Panc1 (cell line): ENCODE measurements around the gene ITGB5. TPM values are rescaled to one million over a fixed set of nuclear protein-coding genes. Genes with fewer than 3 reads are reported as not detected.

Source experiments
- ATAC-seq: fragments of 200-7000 bp; cut with Tn5 transposase; 2 replicates; pipeline ENCODE4 v1.9.1; 2020; ENCODE audit warnings: mild to moderate bottlenecking, moderate library complexity
- BruUV-seq: library from RNA; stranded (reverse); fragments of 400-500 nt; replicated peaks from 2 replicates; lab custom pipeline; 2021; lab: Mats Ljungman, UMichigan
- CTCF ChIA-PET: fragments of 300-600 bp; sonication (Branson Sonifier 250); formaldehyde crosslinking; loops from one replicate; lab custom pipeline; 2022; ENCODE audit warnings: antibody characterized with exemption; lab: Charles Lee
- POLR2A ChIA-PET: fragments of 300-600 bp; sonication (Branson Sonifier 250); formaldehyde crosslinking; loops from one replicate; lab custom pipeline; 2022; ENCODE audit warnings: antibody characterized with exemption; lab: Charles Lee
- DNase-seq: peaks from one replicate; pipeline ENCODE4 v3.0.0-alpha.2; 2010; ENCODE audit warnings: low read depth, low spot score
- H3K27ac ChIP-seq: 2 replicates; pipeline ENCODE4 v1.5.1; 2011; ENCODE audit warnings: mild to moderate bottlenecking, low read length, inconsistent platforms
- H3K27me3 ChIP-seq: fragments of 200-500 bp; sonication (Bioruptor generic); 2 replicates; pipeline ENCODE4 v1.6.0; 2014; ENCODE audit warnings: low read length, inconsistent platforms; ENCODE audit not compliant: control insufficient read depth, insufficient read depth
- H3K36me3 ChIP-seq: fragments of 200-500 bp; sonication (Bioruptor generic); 2 replicates; pipeline ENCODE4 v1.5.1; 2014; ENCODE audit warnings: inconsistent platforms, mild to moderate bottlenecking, low read length, moderate library complexity; ENCODE audit not compliant: control insufficient read depth, insufficient read depth
- H3K4me1 ChIP-seq: 2 replicates; pipeline ENCODE4 v1.5.1; 2011; ENCODE audit warnings: inconsistent platforms, mild to moderate bottlenecking, low read length, moderate library complexity; ENCODE audit not compliant: control insufficient read depth, insufficient read depth
- H3K4me3 ChIP-seq, 2 experiments: 2 replicates each; pipeline ENCODE4 v1.5.1; 2011 to 2012; ENCODE audit warnings: low read depth in 2 of 2, low read length in 2 of 2, mild to moderate bottlenecking in 2 of 2, inconsistent platforms in 1 of 2, moderate library complexity in 1 of 2
- H3K9me3 ChIP-seq: fragments of 200-500 bp; sonication (Bioruptor generic); 2 replicates; pipeline ENCODE4 v1.5.1; 2014; ENCODE audit warnings: low read depth, mild to moderate bottlenecking, inconsistent platforms, low read length, moderate library complexity; ENCODE audit not compliant: control insufficient read depth, insufficient read depth
- CTCF ChIP-seq: fragments of 450-650 bp; IDR thresholded peaks from 2 replicates; pipeline ENCODE4 v1.5.1; 2017; ENCODE audit warnings: mild to moderate bottlenecking
- POLR2AphosphoS5 ChIP-seq: IDR thresholded peaks from 2 replicates; pipeline ENCODE4 v1.6.1; 2012; ENCODE audit warnings: mild to moderate bottlenecking, low read depth, low read length, moderate library complexity
- REST ChIP-seq, 2 experiments: IDR thresholded peaks; 2 replicates each; pipeline ENCODE4 v1.6.1; 2011 to 2012; ENCODE audit warnings: low read depth in 2 of 2, control low read depth in 1 of 2, low read length in 1 of 2, mild to moderate bottlenecking in 1 of 2, moderate library complexity in 1 of 2; ENCODE audit not compliant: insufficient read depth in 1 of 2
- SIN3A ChIP-seq: IDR thresholded peaks from 2 replicates; pipeline ENCODE4 v1.6.1; 2012; ENCODE audit warnings: low read depth, mild to moderate bottlenecking, low read length, moderate library complexity, borderline replicate concordance; ENCODE audit not compliant: insufficient read depth
- TCF7L2 ChIP-seq: IDR thresholded peaks from 2 replicates; pipeline ENCODE4 v1.6.1; 2011; ENCODE audit warnings: mild to moderate bottlenecking, low read depth, low read length, inconsistent platforms
- in situ Hi-C: cut with HindIII; loops from 2 replicates; pipeline ENCODE4 v1.10.0; 2016; ENCODE audit warnings: low sequenced_read_pairs, low pct_unique_long_range_greater_than_20kb
- intact Hi-C: fragments of 100-400 bp; cut with micrococcal nuclease; formaldehyde crosslinking; loops from one replicate; pipeline ENCODE4 v1.10.0; 2022; ENCODE audit not compliant: unreplicated experiment
- total RNA-seq: library from RNA; stranded (reverse); gene quantifications from one replicate; pipeline ENCODE4 v1.2.1, GENCODE V29; 2021; ENCODE audit not compliant: unreplicated experiment

The ITGB5 gene
- total RNA-seq, 1 experiment from 2014 or later: 446 TPM

GRCh38 chr3:124829819-124830554, 57.2 kb downstream of the ITGB5 start:
- H3K9me3 ChIP-seq: no peaks in the 10 kb centered on the region
- ChIA-PET CTCF (no interaction called here), POLR2A (no interaction called here)
- no peaks in the 10 kb centered on the region for H3K27me3 ChIP-seq
- in situ Hi-C loops (no loop called here), intact Hi-C loops (no loop called here)
- H3K4me1 ChIP-seq: peaks cover 30% of the 10 kb centered on the region
- TF ChIP-seq POLR2AphosphoS5 (no peak), CTCF (no peak), REST (IDR thresholded peaks at IDR 0.05; ENCODE audit: insufficient read depth in 1 of 2, low read depth in 2 of 2, low read length in 1 of 2) (no peak), TCF7L2 (no peak), SIN3A (no peak)
- H3K27ac ChIP-seq: peak overlapping the region; percentile 18
- ATAC-seq: no peak
- H3K36me3 ChIP-seq: peaks cover 10% of the 10 kb centered on the region
- no peak for DNase-seq
- BruUV-seq: no TSS peak
- no peak overlapping the region for H3K4me3 ChIP-seq

- peaks cover 28% of the 10 kb centered on the region for H3K4me1 ChIP-seq
- no peak for DNase-seq
- in situ Hi-C loops: no loop called here
- no peaks in the 10 kb centered on the region for H3K27me3 ChIP-seq
- TF ChIP-seq POLR2AphosphoS5 (no peak), CTCF (no peak), REST (IDR thresholded peaks at IDR 0.05; ENCODE audit: insufficient read depth in 1 of 2, low read depth in 2 of 2, low read length in 1 of 2) (no peak), SIN3A (no peak), TCF7L2 (no peak)
- H3K9me3 ChIP-seq: no peaks in the 10 kb centered on the region
- POLR2A ChIA-PET: no interaction called here
- BruUV-seq: no TSS peak
- intact Hi-C loops: no loop called here
- ATAC-seq: no peak
- peak overlapping the region; percentile 18 for H3K27ac ChIP-seq
- CTCF ChIA-PET: no interaction called here
- peaks cover 10% of the 10 kb centered on the region for H3K36me3 ChIP-seq
- H3K4me3 ChIP-seq: no peak overlapping the region
Measured at GRCh38 chr3:124829178-124829818, 57.9 kb downstream of the ITGB5 start.
